ENCODE measurements around the gene HYPK. TPM values are rescaled to one million over a fixed set of nuclear protein-coding genes. Genes with fewer than 3 reads are reported as not detected.

The HYPK gene
- total and polyA plus RNA-seq, 2 experiments from 2014 or later = 7.2 to 40.1 TPM

DNA sequence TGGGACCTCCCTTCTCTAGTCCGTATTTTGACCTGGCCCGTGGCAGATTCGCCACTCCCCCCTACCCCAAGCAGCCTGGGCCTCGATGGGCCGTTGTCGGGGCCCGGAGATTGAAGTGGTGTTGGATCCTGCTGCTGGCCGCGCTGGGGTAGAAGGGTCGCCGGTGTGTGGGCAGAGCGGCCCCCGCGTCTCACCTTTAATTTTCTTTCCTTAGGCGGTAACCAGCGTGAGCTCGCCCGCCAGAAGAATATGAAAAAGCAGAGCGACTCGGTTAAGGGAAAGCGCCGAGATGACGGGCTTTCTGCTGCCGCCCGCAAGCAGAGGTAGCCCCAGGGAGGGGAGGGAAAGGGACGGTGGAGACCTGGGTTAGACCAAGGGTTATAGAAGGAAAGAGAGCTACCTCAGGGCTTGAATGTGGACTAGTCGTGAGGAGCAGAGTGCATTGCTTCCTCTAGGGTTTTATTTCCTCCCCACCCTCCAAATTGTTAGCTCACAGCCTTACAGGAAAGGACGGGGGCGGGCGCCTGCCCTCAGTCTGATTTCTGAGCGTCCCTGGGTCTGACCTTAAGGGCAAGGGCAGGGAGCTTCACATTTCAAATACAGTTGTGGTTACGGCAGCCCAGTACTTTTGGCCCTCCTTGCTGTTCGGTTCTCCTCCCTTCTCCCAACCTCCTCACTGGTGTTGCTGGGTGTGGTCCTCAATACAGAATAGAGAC lies 7.5 kb upstream of the HYPK start:
- Histone ChIP-seq H3K79me2 (replicated peaks; ENCODE audit: insufficient read depth) (peaks cover 19% of the 10 kb centered on the region), H4K20me1 (replicated peaks; ENCODE audit: insufficient read depth) (peaks cover 19% of the 10 kb centered on the region; the same call in 1 of the 2 replicates), H3K4me2 (peak overlapping the region; percentile 95), H3K4me1 (ENCODE audit: insufficient read depth) (peaks cover 22% of the 10 kb centered on the region), H2AFZ (no peak overlapping the region), H3K36me3 (ENCODE audit: insufficient read depth) (peaks cover 21% of the 10 kb centered on the region), H3K9me2 (ENCODE audit: insufficient read depth) (no peaks in the 10 kb centered on the region), H3K4me3 (peak overlapping the region; percentile 100), H3F3A (replicated peaks; ENCODE audit: low read depth) (peaks cover 16% of the 10 kb centered on the region; the same call in 1 of the 2 replicates), H3K27ac (ENCODE audit: low read depth) (peak overlapping the region; percentile 96), H3K27me3 (ENCODE audit: insufficient read depth) (no peaks in the 10 kb centered on the region)
- H3K27ac Mint-ChIP-seq = peak overlapping the region; percentile 99
- TF ChIP-seq EZH2phosphoT487 (IDR thresholded peaks at IDR 0.05; ENCODE audit: unreplicated experiment) (no peak), ZNF114 (CRISPR knock-in tag; IDR thresholded peaks at IDR 0.05) (no peak), POLR2AphosphoS5 (IDR thresholded peaks at IDR 0.05; ENCODE audit: low read depth) (no peak), CREB1 (CRISPR knock-in tag; IDR thresholded peaks at IDR 0.05; ENCODE audit: low read depth) (no peak)
- TF ChIP-seq, protein P1, sequence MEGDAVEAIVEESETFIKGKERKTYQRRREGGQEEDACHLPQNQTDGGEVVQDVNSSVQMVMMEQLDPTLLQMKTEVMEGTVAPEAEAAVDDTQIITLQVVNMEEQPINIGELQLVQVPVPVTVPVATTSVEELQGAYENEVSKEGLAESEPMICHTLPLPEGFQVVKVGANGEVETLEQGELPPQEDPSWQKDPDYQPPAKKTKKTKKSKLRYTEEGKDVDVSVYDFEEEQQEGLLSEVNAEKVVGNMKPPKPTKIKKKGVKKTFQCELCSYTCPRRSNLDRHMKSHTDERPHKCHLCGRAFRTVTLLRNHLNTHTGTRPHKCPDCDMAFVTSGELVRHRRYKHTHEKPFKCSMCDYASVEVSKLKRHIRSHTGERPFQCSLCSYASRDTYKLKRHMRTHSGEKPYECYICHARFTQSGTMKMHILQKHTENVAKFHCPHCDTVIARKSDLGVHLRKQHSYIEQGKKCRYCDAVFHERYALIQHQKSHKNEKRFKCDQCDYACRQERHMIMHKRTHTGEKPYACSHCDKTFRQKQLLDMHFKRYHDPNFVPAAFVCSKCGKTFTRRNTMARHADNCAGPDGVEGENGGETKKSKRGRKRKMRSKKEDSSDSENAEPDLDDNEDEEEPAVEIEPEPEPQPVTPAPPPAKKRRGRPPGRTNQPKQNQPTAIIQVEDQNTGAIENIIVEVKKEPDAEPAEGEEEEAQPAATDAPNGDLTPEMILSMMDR (conservative IDR thresholded peaks at IDR 0.05; ENCODE audit: low read depth in 2 of 2) = no peak
- TF ChIP-seq, protein P2, sequence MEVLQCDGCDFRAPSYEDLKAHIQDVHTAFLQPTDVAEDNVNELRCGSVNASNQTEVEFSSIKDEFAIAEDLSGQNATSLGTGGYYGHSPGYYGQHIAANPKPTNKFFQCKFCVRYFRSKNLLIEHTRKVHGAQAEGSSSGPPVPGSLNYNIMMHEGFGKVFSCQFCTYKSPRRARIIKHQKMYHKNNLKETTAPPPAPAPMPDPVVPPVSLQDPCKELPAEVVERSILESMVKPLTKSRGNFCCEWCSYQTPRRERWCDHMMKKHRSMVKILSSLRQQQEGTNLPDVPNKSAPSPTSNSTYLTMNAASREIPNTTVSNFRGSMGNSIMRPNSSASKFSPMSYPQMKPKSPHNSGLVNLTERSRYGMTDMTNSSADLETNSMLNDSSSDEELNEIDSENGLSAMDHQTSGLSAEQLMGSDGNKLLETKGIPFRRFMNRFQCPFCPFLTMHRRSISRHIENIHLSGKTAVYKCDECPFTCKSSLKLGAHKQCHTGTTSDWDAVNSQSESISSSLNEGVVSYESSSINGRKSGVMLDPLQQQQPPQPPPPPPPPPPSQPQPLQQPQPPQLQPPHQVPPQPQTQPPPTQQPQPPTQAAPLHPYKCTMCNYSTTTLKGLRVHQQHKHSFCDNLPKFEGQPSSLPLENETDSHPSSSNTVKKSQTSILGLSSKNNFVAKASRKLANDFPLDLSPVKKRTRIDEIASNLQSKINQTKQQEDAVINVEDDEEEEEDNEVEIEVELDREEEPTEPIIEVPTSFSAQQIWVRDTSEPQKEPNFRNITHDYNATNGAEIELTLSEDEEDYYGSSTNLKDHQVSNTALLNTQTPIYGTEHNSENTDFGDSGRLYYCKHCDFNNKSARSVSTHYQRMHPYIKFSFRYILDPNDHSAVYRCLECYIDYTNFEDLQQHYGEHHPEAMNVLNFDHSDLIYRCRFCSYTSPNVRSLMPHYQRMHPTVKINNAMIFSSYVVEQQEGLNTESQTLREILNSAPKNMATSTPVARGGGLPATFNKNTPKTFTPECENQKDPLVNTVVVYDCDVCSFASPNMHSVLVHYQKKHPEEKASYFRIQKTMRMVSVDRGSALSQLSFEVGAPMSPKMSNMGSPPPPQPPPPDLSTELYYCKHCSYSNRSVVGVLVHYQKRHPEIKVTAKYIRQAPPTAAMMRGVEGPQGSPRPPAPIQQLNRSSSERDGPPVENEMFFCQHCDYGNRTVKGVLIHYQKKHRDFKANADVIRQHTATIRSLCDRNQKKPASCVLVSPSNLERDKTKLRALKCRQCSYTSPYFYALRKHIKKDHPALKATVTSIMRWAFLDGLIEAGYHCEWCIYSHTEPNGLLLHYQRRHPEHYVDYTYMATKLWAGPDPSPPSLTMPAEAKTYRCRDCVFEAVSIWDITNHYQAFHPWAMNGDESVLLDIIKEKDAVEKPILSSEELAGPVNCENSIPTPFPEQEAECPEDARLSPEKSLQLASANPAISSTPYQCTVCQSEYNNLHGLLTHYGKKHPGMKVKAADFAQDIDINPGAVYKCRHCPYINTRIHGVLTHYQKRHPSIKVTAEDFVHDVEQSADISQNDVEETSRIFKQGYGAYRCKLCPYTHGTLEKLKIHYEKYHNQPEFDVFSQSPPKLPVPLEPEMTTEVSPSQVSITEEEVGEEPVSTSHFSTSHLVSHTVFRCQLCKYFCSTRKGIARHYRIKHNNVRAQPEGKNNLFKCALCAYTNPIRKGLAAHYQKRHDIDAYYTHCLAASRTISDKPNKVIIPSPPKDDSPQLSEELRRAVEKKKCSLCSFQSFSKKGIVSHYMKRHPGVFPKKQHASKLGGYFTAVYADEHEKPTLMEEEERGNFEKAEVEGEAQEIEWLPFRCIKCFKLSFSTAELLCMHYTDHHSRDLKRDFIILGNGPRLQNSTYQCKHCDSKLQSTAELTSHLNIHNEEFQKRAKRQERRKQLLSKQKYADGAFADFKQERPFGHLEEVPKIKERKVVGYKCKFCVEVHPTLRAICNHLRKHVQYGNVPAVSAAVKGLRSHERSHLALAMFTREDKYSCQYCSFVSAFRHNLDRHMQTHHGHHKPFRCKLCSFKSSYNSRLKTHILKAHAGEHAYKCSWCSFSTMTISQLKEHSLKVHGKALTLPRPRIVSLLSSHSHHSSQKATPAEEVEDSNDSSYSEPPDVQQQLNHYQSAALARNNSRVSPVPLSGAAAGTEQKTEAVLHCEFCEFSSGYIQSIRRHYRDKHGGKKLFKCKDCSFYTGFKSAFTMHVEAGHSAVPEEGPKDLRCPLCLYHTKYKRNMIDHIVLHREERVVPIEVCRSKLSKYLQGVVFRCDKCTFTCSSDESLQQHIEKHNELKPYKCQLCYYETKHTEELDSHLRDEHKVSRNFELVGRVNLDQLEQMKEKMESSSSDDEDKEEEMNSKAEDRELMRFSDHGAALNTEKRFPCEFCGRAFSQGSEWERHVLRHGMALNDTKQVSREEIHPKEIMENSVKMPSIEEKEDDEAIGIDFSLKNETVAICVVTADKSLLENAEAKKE (CRISPR knock-in tag; IDR thresholded peaks at IDR 0.05) = no peak
- TF ChIP-seq, protein P3, sequence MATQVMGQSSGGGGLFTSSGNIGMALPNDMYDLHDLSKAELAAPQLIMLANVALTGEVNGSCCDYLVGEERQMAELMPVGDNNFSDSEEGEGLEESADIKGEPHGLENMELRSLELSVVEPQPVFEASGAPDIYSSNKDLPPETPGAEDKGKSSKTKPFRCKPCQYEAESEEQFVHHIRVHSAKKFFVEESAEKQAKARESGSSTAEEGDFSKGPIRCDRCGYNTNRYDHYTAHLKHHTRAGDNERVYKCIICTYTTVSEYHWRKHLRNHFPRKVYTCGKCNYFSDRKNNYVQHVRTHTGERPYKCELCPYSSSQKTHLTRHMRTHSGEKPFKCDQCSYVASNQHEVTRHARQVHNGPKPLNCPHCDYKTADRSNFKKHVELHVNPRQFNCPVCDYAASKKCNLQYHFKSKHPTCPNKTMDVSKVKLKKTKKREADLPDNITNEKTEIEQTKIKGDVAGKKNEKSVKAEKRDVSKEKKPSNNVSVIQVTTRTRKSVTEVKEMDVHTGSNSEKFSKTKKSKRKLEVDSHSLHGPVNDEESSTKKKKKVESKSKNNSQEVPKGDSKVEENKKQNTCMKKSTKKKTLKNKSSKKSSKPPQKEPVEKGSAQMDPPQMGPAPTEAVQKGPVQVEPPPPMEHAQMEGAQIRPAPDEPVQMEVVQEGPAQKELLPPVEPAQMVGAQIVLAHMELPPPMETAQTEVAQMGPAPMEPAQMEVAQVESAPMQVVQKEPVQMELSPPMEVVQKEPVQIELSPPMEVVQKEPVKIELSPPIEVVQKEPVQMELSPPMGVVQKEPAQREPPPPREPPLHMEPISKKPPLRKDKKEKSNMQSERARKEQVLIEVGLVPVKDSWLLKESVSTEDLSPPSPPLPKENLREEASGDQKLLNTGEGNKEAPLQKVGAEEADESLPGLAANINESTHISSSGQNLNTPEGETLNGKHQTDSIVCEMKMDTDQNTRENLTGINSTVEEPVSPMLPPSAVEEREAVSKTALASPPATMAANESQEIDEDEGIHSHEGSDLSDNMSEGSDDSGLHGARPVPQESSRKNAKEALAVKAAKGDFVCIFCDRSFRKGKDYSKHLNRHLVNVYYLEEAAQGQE (IDR thresholded peaks at IDR 0.05; ENCODE audit: unreplicated experiment) = no peak
- H3K4me3 Mint-ChIP-seq = peak overlapping the region; percentile 98
- peaks cover 38% of the 10 kb centered on the region for H3K4me1 Mint-ChIP-seq
- ATAC-seq (peak; percentile 2), DNase-seq (ENCODE audit: low spot score) (peak; percentile 35)
- H3K9me3 Mint-ChIP-seq = no peaks in the 10 kb centered on the region
- H3K36me3 Mint-ChIP-seq (ENCODE audit: low read depth) = peaks cover 52% of the 10 kb centered on the region
- H3K27me3 Mint-ChIP-seq (ENCODE audit: insufficient read depth, low read depth, poor library complexity) = peaks cover 24% of the 10 kb centered on the region
